HepG2 (cell line): ENCODE measurements around the gene CASTOR1. TPM values are rescaled to one million over a fixed set of nuclear protein-coding genes. Genes with fewer than 3 reads are reported as not detected.

Experiments used
- CREM ChIP-seq, 2 experiments: sonication (generic) in 1 of 2; formaldehyde crosslinking in 1 of 2; IDR thresholded peaks; 2 replicates each; pipeline versions ENCODE4 v1.4.0 to v1.6.1; 2016 to 2020; ENCODE audit warnings: antibody characterized with exemption in 1 of 2, mild to moderate bottlenecking in 1 of 2, missing genetic modification reagents in 1 of 2
- HOMEZ ChIP-seq: IDR thresholded peaks from 2 replicates; pipeline ENCODE4 v1.6.1; 2016; ENCODE audit warnings: low read depth
- ISX ChIP-seq: sonication (generic); formaldehyde crosslinking; conservative IDR thresholded peaks from 2 replicates; pipeline ENCODE4 v1.5.0; 2020; ENCODE audit warnings: missing genetic modification reagents
- MIXL1 ChIP-seq: IDR thresholded peaks from 2 replicates; pipeline ENCODE4 v1.6.1; 2016
- NFIB ChIP-seq: sonication (generic); formaldehyde crosslinking; IDR thresholded peaks from 2 replicates; pipeline ENCODE4 v1.9.0; 2021; ENCODE audit warnings: missing genetic modification reagents, mild to moderate bottlenecking, borderline replicate concordance
- SP5 ChIP-seq: IDR thresholded peaks from 2 replicates; pipeline ENCODE4 v1.6.1; 2016; ENCODE audit warnings: low read depth, borderline replicate concordance
- TFAP4 ChIP-seq: sonication (generic); IDR thresholded peaks from 2 replicates; pipeline ENCODE4 v1.6.1; 2016; ENCODE audit warnings: low read depth, borderline replicate concordance
- THAP9 ChIP-seq: sonication (generic); formaldehyde crosslinking; IDR thresholded peaks from 2 replicates; pipeline ENCODE4; 2020; ENCODE audit warnings: missing genetic modification reagents, mild to moderate bottlenecking, borderline replicate concordance
- TP53 ChIP-seq: sonication (generic); formaldehyde crosslinking; conservative IDR thresholded peaks from 2 replicates; pipeline ENCODE4 v1.4.0; 2020; ENCODE audit warnings: missing genetic modification reagents
- ZBTB39 ChIP-seq: sonication (generic); formaldehyde crosslinking; IDR thresholded peaks from 2 replicates; pipeline ENCODE4 v1.5.0; 2020; ENCODE audit warnings: missing genetic modification reagents
- ZNF138 ChIP-seq: sonication (generic); formaldehyde crosslinking; IDR thresholded peaks from 2 replicates; pipeline ENCODE4 v1.5.0; 2020; ENCODE audit warnings: mild to moderate bottlenecking, low read depth, missing genetic modification reagents
- ZNF331 ChIP-seq: sonication (generic); formaldehyde crosslinking; IDR thresholded peaks from 2 replicates; pipeline ENCODE4 v1.4.0; 2020; ENCODE audit warnings: missing genetic modification reagents
- ZNF549 ChIP-seq: sonication (generic); formaldehyde crosslinking; IDR thresholded peaks from 2 replicates; pipeline ENCODE4 v1.5.0; 2020; ENCODE audit warnings: missing genetic modification reagents
- ZNF570 ChIP-seq: sonication (generic); formaldehyde crosslinking; IDR thresholded peaks from 2 replicates; pipeline ENCODE4 v1.4.0; 2020; ENCODE audit warnings: mild to moderate bottlenecking, missing genetic modification reagents, borderline replicate concordance
- ZNF577 ChIP-seq: sonication (generic); formaldehyde crosslinking; IDR thresholded peaks from 2 replicates; pipeline ENCODE4 v1.4.0; 2020; ENCODE audit warnings: mild to moderate bottlenecking, low read depth, missing genetic modification reagents, borderline replicate concordance
- ZNF644 ChIP-seq: IDR thresholded peaks from 2 replicates; pipeline ENCODE4 v1.6.1; 2016; ENCODE audit warnings: low read depth
- ZNF660 ChIP-seq: sonication (generic); formaldehyde crosslinking; IDR thresholded peaks from 2 replicates; pipeline ENCODE4 v1.5.1; 2020; ENCODE audit warnings: mild to moderate bottlenecking, low read depth, missing genetic modification reagents, borderline replicate concordance
- ZNF773 ChIP-seq: sonication (generic); formaldehyde crosslinking; IDR thresholded peaks from 2 replicates; pipeline ENCODE4 v1.4.0; 2020; ENCODE audit warnings: missing genetic modification reagents, borderline replicate concordance
- ZUFSP ChIP-seq: sonication (generic); formaldehyde crosslinking; IDR thresholded peaks from 2 replicates; pipeline ENCODE4 v1.9.0; 2021; ENCODE audit warnings: missing genetic modification reagents, mild to moderate bottlenecking, borderline replicate concordance
- polyA plus RNA-seq, 8 experiments: library from polyadenylated mRNA; depleted of rRNA in 3 of 8; stranded (reverse) in 7 of 8; unstranded in 1 of 8; fragments of >200 nt; fragmentation: Illumina TruSeq in 4 of 8; extraction: Trizol in 4 of 8; gene quantifications; 2 replicates each; pipeline versions ENCODE4 v1.2.1 to v1.2.3, GENCODE V29; 2011 to 2016; ENCODE audit warnings: low read depth in 4 of 8, missing spikeins in 1 of 8, mixed read lengths in 1 of 8; ENCODE audit not compliant: insufficient read depth in 1 of 8
- total RNA-seq, 5 experiments: library from RNA; depleted of rRNA; stranded (reverse); fragments of >200 nt; fragmentation: Illumina TruSeq; extraction: Trizol; gene quantifications; 2 replicates each; pipeline ENCODE4 v1.2.3, GENCODE V29; 2016; ENCODE audit warnings: low read depth in 1 of 5

Gene CASTOR1
- total and polyA plus RNA-seq, 2 of the 13 experiments (the other 11 are each of a cell fraction or from before 2014, with no cell fraction given): 2.6 to 4.4 TPM

- TF ChIP-seq MIXL1 (CRISPR knock-in tag) (no peak), ZNF660 (CRISPR knock-in tag) (no peak), TP53 (CRISPR knock-in tag) (no peak), ZNF570 (CRISPR knock-in tag) (no peak), ZNF331 (CRISPR knock-in tag) (peak; percentile 47; the same call in 1 of the 2 replicates), TFAP4 (0 out of 2 replicates have a peak, but pooled peaks have one; percentile 18), ISX (CRISPR knock-in tag) (no peak), ZNF138 (CRISPR knock-in tag) (no peak), ZUFSP (CRISPR knock-in tag) (no peak), NFIB (no peak), ZNF773 (CRISPR knock-in tag) (no peak), ZNF644 (CRISPR knock-in tag) (no peak), ZNF549 (CRISPR knock-in tag) (no peak), SP5 (CRISPR knock-in tag) (0 out of 2 replicates have a peak, but pooled peaks have one; percentile 34), ZNF577 (CRISPR knock-in tag) (no peak), HOMEZ (CRISPR knock-in tag) (no peak), ZBTB39 (CRISPR knock-in tag) (no peak), CREM (IDR thresholded peaks at IDR 0.05) (no peak), CREM (CRISPR knock-in tag; IDR thresholded peaks at IDR 0.05) (no peak), THAP9 (CRISPR knock-in tag) (peak; percentile 54; the same call in 1 of the 2 replicates)
Measured at GRCh38 chr22:30249049-30250038, 40.0 kb downstream of the CASTOR1 start (continued).
